T follicular helper cell (primary cell): ENCODE results near the gene CEP72.
"Not testable (repeated sequence)": the region's sequence is repeated elsewhere in the genome, so short reads cannot be mapped to it uniquely, and the experiment has no call there.

Experiments used
- DNase-seq: peaks from one replicate; pipeline ENCODE4 v3.0.0-alpha.2; 2020; ENCODE audit warnings: low read depth

Gene CEP72

DNA sequence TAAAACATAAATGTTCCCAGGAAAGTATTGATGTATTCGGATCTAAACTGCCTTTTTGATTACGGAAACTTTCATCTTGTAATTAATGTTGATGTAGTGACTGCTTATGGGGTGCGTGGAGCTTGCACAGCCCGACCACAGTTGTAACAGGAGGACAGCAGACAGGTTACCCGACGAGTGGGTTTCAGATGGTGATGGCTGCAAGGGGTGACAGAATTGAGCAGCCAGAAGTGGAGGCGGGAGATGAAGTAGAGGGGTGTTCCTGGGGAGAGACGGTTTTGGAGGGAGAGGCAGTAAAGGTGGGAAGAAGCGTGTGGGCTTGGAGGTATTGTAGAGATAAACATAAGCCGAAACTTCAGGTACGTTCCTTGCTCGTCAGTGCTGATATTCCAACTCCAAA, 5.8 kb downstream of the CEP72 start:
- no peak for DNase-seq

DNA sequence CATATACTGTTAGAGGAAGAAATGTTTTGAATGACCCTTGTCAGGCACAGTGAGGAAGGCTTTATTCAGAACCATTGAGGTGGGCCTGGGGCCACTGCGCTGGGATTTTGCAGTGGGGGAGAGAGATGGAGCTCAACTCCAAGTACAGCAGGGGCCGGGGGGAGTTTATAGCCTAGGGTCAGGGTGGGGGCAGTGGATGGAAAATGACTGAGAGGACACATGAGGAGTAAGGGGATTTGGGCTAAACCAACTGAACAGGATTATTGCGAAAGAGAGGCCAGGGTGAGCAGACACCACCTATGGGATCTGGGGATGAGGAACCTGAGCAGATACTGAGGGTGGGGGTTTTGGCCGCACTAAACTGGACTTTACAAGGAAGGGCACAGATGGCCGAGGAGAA, 6.3 kb downstream of the CEP72 start:
- no peak for DNase-seq

DNA sequence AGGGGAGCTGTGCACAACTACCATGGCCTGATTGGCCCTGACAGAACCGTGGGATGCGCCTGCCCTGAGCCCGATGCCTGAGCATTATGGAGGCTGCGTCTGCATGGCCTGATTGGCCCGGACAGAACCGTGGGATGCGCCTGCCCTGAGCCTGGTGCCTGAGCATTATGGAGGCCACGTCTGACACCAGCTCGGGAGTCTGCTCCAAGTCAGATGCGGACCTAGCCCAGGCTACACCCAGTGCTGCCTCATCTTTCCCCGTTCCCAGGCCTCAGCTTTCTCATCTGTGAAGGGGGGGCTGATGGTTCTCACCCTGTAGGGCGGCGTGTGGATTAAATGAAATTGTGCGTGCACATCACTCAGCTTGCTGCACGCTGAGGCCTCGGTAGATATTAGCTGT, 7.3 kb downstream of the CEP72 start:
- DNase-seq, result no peak

DNA sequence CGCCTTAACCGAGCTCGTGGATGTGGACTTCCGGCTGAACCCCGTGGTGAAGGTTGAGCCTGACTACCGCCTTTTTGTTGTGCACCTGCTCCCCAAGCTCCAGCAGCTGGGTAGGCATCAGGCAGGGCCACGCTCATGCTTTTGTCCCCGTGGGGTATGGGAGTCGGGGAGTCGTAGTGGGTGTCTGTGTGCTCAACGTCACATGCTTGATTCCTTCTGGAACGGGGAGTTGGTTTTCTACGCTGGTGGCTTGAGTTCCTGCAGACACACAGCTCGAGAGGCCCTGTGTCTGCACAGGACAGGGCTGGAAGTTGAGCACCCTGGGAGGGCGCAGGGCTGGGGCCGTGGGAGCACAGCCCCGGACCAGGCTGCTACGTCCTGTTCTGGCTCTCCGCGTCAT, 8.0 kb downstream of the CEP72 start:
- DNase-seq, result no peak

DNA sequence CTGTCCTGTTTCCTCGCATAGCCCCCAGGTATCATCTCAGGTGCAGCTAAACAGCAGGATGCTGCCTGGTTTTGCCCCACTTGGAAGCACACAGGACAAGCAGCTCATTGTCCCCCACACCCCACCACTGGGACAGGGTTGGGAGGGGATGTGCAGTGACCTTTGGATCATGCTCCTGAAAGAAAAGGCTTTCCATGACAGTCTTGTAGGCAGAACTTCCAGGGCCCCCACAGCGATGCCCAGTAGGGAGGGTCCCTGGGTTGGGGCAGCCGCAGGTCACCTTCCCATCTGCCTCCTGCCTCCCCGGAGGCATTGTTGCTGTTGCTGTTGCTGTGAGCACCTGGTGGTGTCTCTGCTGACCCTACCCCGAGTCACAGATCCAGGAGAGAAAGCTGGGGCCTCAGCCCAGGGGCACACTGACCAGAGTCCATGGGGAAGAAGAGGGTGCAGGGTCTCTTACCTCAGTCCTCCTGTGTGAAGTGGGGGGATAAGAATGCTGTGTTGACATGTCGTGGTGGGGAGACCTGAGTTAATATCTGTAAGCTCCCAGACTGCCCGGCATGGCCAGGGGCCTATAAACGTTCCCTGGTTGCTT, 8.5 kb downstream of the CEP72 start:
- no peak for DNase-seq

DNA sequence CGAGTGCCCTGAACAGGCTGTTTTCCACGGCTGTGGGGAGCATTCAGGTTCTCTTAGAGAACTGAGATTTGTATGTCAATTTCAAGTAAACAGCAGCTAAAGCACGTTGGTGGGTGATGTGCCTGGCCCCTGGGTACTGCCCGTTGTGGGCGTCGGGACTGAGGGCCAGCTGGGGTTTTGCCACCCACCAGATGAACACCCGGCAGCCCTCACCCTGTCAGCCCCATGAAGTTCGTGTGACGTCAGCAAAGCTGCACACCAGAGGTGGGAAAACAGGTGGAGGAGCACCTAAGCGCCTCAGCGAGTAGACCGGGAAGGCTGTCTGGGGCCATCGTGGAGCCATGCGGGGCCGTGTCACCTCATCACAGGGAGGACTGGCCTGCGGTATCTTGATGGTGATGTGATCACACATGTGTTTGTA, 9.2 kb downstream of the CEP72 start:
- no peak for DNase-seq

DNA sequence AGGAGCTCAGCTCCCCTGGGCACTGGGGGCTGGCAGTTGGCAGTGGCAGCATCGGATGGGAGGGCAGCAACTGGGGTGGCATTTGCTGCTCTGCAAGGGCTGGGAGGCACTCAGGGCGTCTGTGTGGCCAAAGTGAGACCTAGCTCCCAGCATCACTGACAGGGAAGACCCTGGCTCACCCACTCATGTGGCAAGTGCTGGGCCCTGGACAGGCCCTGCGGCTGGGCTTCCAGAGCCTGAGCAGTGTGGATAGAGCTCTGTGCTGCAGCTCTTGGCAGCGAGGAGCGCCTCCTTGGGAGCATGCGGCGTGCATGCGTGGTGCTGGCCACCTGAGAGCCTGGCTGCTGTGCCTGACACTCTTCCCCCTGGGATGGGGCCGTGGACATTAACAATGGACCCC, 10.2 kb downstream of the CEP72 start:
- DNase-seq, result no peak

DNA sequence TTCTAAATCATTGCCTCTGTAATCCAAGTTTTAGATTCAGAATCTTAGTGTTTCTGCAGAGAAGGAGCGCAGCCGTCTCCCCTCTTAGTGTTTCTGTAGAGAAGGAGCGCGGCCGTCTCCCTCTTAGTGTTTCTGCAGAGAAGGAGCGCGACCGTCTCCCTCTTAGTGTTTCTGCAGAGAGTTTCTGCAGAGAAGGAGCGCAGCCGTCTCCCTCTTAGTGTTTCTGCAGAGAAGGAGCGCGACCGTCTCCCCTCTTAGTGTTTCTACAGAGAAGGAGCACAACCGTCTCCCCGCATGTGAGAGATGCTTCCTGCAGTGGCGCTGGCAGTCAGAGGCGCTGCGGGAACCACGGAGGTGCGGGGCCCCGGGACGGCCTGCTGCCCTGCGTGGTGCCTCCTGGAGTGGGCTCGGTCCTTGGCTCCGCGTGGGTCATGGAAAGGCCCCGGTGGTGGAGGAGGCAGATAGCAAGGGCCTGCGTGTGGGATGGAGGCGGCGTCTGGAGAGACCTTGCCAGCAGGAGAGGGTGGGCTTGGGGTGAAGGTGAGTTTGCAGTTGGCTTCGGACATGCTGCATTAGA, 10.9 kb downstream of the CEP72 start:
- DNase-seq, result no peak

DNA sequence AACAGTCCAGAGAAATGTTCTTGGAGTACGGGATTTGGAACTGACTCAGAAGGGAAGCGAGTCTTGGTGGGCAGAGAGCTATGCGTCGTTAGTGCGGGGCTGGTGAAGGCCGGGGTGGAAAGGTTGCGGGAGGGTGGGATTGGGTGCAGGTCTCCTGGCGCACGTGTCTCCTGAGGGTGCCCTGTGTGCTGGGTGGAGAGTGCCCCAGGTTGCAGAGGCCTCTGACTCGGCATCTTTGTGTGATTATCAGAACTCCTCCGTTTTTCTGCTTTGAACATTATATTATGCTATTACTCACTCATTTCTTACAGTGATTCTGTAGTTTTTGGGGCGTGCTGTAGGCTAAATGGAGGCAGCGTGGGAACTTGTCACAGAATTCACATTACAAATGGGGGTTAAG, 11.4 kb downstream of the CEP72 start:
- DNase-seq, result no peak

DNA sequence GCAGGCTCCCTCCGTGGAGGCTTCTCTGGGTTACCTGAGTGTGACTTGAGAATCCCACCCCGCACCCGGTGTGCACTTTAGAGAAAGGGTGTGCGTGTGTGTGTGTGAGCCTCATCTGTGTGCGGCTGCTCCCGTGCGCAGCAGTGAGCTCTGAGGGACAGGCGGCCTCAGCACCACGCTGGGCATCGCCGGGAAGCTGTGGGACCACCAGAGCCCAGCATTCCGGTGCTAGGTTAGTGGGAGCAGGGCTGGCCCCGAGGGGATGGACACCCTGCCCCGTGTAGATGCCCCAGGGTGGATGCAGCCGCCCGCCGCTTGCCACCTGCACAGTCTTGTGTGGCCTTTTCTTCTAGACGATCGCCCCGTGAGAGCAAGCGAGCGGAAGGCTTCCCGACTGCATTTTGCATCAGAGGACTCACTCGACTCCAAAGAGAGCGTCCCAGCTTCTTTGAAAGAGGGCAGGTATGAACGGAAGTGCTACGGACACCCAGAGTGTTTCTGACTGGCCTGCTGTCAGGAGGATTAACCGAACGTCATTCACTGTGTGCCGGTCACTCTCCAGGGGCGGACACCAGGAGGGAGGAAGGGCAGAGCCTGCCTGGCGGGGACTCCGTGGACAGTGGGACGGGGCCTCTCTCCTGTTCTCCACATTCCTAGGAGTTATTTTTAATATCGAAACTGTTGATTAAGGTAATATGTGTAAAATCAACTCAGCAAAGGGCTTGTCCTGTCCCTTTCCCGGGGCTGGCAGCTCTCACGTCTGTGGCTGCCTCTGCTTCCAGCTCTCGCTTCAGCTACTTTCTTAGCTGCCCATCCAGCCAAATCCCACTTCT, 12.2 kb downstream of the CEP72 start:
- no peak for DNase-seq

DNA sequence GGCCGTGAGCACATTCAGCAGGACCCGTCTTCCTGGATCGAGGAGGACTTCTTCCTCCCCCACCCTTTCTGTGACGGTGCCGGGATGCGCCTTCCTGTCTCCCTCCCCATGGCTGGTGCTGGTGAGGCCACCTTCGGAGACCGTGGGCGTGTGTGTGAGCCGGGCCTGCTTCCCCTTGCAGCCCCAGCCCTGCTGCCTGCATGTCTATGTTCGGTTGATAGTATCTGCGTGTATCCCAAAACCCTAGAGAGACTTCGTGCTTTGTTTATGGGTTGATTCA, 12.8 kb downstream of the CEP72 start:
- DNase-seq, result no peak

DNA sequence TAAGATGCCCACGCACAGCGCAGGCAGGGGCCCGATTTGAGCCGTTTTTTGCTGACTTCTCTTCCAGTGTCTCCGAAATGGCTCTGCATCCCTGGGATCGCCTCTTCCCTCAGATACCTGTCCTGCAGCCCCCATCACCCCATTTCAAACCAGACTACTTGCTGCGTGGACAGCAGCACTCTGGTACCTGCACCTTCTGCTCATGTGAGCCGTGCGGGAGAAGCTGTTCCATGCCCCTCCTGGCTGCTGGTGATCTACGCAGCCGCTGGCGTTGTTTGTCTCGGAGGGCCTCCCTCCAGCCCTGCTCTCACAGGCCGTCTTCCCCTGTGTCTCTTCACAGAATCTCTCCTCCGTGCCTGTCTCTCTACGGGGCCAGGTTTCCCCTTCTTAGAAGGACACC, 13.4 kb downstream of the CEP72 start:
- no peak for DNase-seq

DNA sequence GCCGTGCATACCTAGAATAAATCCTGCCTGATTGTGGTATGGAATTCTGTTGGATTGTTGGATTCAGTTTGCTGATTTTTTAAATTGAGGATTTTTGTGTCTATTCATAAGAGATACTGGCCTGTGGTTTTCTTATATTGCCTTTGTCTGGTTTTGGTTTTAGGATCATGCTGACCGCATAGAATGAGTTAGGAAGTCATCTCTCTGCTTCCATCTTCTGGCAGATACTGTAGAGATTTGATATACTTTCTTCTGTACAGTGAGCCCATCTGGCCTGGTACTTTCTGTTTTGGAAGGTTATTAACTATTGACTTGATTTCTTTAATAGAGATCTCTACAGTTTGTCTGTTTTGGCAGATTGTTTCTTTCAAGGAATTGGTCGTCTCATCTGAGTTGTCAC, 14.7 kb downstream of the CEP72 start:
- no peak for DNase-seq

DNA sequence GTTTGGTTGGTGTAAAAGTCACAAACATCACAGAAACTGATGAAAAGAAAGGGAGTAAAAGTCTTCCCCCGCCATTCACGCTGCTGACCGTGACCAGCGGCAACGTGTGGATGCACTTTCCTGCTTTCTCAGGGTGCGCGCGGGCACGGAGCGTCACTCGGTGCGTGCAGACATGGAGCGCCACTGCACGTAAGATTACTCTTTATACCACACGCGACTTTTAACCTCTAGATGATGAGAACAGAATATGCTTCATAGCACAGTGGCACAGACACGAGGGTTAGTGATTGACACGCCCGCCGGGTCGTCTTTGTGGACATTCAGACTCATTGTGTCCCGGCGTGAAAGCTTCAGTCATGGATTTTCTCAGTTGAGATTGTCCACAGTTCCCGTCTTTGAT, 15.7 kb downstream of the CEP72 start:
- no peak for DNase-seq

DNA sequence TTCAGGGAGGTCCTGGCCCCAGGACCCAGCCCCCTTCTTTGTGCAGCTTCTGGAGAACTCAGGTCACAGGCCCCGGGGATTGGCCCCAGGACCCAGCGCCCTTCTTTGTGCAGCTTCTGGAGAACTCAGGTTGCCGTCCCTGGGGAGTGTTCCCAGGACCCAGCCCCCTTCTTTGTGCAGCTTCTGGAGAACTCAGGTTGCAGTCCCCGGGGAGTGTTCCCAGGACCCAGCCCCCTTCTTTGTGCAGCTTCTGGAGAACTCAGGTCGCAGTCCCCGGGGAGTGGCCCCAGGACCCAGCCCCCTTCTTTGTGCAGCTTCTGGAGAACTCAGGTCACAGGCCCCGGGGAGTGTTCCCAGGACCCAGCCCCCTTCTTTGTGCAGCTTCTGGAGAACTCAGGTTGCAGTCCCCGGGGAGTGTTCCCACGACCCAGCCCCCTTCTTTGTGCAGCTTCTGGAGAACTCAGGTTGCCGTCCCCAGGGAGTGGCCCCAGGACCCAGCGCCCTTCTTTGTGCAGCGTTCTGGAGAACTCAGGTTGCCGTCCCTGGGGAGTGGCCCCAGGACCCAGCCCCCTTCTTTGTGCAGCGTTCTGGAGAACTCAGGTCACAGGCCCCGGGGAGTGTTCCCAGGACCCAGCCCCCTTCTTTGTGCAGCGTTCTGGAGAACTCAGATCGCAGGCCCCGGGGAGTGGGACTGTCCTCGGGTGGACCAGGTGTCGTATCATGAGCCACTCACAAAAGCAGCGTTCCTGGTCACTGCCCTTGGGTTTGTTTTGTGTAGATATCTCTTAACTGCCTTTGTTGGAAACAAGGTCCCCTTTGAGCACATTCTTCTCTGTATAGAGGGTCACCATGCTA, 16.4 kb downstream of the CEP72 start:
- DNase-seq, result not testable (repeated sequence)

DNA sequence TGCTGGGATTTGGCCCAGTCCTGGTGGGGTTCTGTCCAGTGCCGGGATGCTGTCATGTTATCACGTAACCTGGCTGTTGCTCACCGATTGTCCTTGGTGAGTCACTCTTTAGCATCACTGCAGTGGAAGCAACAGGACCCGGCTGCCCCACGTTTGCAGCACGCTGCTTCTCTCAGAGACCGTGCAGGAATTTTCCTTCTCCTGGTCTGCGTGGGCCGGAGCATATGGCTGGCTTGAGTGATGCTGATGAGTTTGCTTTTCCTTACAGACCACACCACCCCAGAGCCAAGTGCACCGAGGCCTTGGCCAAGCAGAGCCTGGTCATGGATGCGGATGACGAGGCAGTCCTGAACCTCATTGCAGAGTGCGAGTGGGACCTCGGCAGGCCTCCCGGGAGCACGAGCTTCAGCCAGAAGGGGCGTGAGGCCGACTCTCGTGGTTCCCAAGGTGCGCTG, 21.4 kb downstream of the CEP72 start:
- no peak for DNase-seq

DNA sequence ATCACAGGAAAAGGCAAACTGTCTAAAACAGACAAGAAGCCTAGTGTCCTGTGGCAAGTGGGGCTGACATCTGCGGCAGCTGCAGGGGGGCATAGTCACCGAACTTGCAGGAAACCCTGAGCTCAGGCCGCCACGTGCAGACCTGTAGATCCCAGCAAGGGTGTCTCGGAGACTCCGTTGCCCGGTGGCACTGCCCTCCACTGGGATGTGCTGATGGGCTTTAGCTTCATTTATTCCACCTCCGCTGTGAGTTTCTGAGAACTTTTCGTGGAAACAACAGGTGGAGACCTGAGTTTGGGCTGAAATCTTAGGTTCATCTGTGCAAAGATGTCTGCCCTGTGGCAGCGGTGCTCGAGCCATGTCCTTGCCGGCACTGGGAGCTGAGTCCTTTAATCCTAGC, 22.1 kb downstream of the CEP72 start:
- no peak for DNase-seq

DNA sequence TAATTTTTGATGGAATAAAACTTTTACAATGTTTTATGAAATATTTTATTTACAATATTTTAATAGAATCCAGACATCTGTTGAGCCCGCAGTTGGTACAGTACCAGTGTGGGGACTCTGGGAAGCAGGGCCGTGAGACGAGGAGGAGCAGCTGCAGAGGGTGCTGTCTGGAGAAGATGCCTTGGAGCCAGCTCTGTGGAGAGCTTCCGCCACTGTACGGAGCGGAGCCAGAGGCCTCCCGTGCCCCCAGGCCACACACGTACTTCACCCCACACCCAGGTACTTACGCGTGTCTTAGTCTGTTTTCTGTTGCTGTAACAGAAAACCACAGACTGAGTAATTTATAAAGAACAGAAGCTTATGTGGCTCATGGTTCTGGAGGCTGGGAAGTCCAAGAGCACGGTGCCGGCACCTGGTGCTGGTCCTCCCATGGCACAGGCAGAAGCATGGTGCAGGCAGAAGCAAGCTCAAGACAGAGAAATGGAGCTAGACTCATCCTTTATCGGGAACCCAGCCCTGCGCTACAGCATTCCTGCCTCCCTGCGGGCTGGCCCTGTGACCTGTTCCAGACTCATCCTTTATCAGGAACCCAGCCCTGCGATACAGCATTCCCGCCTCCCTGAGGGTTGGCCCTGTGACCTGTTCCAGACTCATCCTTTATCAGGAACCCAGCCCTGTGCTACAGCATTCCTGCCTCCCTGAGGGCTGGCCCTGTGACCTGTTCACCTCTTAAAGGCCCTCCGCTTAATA, 23.3 kb downstream of the CEP72 start:
- no peak for DNase-seq

DNA sequence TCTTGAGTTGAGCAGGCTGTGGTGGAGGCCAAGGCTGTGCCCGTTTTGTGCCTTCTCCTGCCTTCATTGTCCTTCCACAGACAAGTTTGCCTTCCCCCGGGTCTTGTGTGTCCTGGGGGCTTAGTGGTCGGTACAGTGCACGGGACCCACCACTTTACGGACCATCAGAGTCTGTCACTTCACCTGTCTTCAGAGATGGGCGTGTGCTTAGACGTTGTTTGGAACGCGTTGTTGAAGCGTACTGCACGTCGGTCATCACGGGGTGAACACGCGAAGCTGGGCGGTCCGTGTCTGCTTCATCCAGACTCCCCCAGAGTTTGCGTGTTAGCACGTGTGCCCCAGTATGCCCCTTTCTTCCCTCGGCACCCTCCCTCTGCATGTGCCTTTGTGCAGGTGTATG, 24.8 kb downstream of the CEP72 start:
- DNase-seq, result no peak

DNA sequence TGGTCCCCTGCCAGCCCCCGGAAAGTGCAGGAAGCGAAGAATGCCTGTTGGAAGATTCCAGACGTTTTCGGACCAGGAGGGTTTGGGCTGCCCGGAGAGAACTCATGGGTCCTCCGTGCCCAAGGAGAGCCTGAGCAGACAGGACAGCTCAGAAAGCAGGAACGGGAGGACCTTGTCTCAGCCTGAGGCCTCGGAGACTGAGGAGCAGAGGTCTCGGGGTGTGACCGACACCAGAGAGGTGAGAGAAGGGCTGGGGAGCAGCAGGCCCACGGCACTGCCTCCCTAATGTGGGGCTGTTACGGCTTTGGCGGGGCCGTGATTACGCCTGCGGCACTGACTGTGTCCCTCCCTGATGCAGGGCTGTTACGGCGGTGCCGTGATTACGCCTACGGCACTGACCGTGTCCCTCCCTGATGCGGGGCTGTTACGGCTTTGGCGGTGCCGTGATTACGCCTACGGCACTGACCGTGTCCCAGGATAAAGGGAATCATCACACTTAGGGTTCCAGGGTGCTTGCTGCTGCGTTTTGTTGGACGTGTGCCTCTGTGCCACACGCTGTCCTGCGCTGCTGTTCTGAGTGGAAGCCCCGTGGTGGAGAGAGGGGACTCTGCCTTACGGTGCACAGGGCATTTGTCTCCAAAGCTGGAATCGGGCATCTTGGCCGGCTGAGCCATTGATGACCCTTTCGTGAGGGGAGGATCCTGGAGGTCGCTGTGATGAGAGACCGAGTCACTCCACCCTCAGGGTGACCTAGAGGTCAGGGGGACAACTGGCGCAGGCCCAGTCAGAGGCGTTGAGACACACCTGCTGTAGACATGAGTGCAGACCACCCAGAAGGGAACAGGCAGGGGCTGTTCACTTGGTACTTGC, 25.7 kb downstream of the CEP72 start:
- no peak for DNase-seq
